Activated CD4-positive, alpha-beta memory T cell treated with anti-CD3 and anti-CD28 coated beads, Interleukin-2, amount 10 ng/mL, durations not matched to agents 7 days and 5 days (primary cell): ENCODE measurements around the gene PLA2G4F. TPM values are rescaled to one million over a fixed set of nuclear protein-coding genes. Genes with fewer than 3 reads are reported as not detected.

Experiments used
- CTCF ChIA-PET: fragments of 350-600 bp; sonication (Branson Sonifier 250); formaldehyde crosslinking; loops from one replicate; lab custom pipeline; 2021; ENCODE audit warnings: antibody characterized with exemption, inconsistent platforms; lab: Charles Lee
- POLR2A ChIA-PET: fragments of 350-600 bp; sonication (Branson Sonifier 250); formaldehyde crosslinking; loops from one replicate; lab custom pipeline; 2021; ENCODE audit warnings: antibody characterized with exemption; lab: Charles Lee
- DNase-seq: peaks from one replicate; pipeline ENCODE4 v3.0.0-alpha.2; 2020
- H3K27ac Mint-ChIP-seq: one replicate; pipeline ENCODE4 v1.8.0; 2021; ENCODE audit warnings: mild to moderate bottlenecking, mixed read lengths
- H3K27me3 Mint-ChIP-seq: one replicate; pipeline ENCODE4 v1.8.0; 2021; ENCODE audit warnings: mixed read lengths
- H3K36me3 Mint-ChIP-seq: one replicate; pipeline ENCODE4 v1.8.0; 2021; ENCODE audit warnings: low read depth, mixed read lengths
- H3K4me1 Mint-ChIP-seq: one replicate; pipeline ENCODE4 v1.8.0; 2021; ENCODE audit warnings: mixed read lengths
- H3K4me3 Mint-ChIP-seq: one replicate; pipeline ENCODE4 v1.8.0; 2021; ENCODE audit warnings: mild to moderate bottlenecking, mixed read lengths
- H3K9me3 Mint-ChIP-seq: one replicate; pipeline ENCODE4 v1.8.0; 2021; ENCODE audit warnings: mixed read lengths
- total RNA-seq, 2 experiments: library from RNA; stranded (reverse); gene quantifications; one replicate each; pipeline ENCODE4 v1.2.3, GENCODE V29; 2021

The PLA2G4F gene
- total RNA-seq, 2 experiments from 2014 or later, result not detected

- H3K9me3 Mint-ChIP-seq, result no peaks in the 10 kb centered on the region
- no peak for DNase-seq
- ChIA-PET POLR2A (no interaction called here), CTCF (interaction anchor here (0.6 to 1.3 kb wide), 3 partner anchors 15 to 130 kb away, joined by 3 to 5 read pairs (median 3); no protein-coding TSS in a partner anchor)
- peaks cover 21% of the 10 kb centered on the region for H3K27me3 Mint-ChIP-seq
- no peaks in the 10 kb centered on the region for H3K36me3 Mint-ChIP-seq
- no peak overlapping the region for H3K4me3 Mint-ChIP-seq
- H3K4me1 Mint-ChIP-seq, result peaks cover 5% of the 10 kb centered on the region
- H3K27ac Mint-ChIP-seq, result no peak overlapping the region
Measured at GRCh38 chr15:42131826-42132806, 24.3 kb downstream of the PLA2G4F start.

GRCh38 chr15:42131006-42131405 is 25.4 kb downstream of the PLA2G4F start:
- peaks cover 17% of the 10 kb centered on the region for H3K27me3 Mint-ChIP-seq
- no peaks in the 10 kb centered on the region for H3K9me3 Mint-ChIP-seq
- DNase-seq, result no peak
- H3K27ac Mint-ChIP-seq, result no peak overlapping the region
- ChIA-PET POLR2A (no interaction called here), CTCF (no interaction called here)
- H3K36me3 Mint-ChIP-seq, result no peaks in the 10 kb centered on the region
- H3K4me1 Mint-ChIP-seq, result peaks cover 5% of the 10 kb centered on the region
- H3K4me3 Mint-ChIP-seq, result no peak overlapping the region

- no peaks in the 10 kb centered on the region for H3K36me3 Mint-ChIP-seq
- H3K4me3 Mint-ChIP-seq, result no peak overlapping the region
- H3K27me3 Mint-ChIP-seq, result peaks cover 18% of the 10 kb centered on the region
- H3K27ac Mint-ChIP-seq, result no peak overlapping the region
- peaks cover 2% of the 10 kb centered on the region for H3K4me1 Mint-ChIP-seq
- H3K9me3 Mint-ChIP-seq, result no peaks in the 10 kb centered on the region
- ChIA-PET CTCF (interaction anchor here (0.6 to 1.2 kb wide), 2 partner anchors 9 to 14 kb away, joined by 3 to 4 read pairs; no protein-coding TSS in a partner anchor), POLR2A (no interaction called here)
- no peak for DNase-seq
Measured at GRCh38 chr15:42130246-42130986, 26.0 kb downstream of the PLA2G4F start.

- H3K27me3 Mint-ChIP-seq, result peaks cover 25% of the 10 kb centered on the region
- no peak for DNase-seq
- H3K27ac Mint-ChIP-seq, result no peak overlapping the region
- no peaks in the 10 kb centered on the region for H3K9me3 Mint-ChIP-seq
- H3K36me3 Mint-ChIP-seq, result no peaks in the 10 kb centered on the region
- POLR2A ChIA-PET, result no interaction called here
- peaks cover 2% of the 10 kb centered on the region for H3K4me1 Mint-ChIP-seq
- CTCF ChIA-PET, result interaction anchor here (1.2 kb wide), 1 partner anchor 10 kb away, joined by 4 read pairs; no protein-coding TSS in a partner anchor
- H3K4me3 Mint-ChIP-seq, result no peak overlapping the region
Measured at GRCh38 chr15:42129364-42129763, 27.1 kb downstream of the PLA2G4F start.

GRCh38 chr15:42128476-42128875 is 28.0 kb downstream of the PLA2G4F start:
- peaks cover 28% of the 10 kb centered on the region for H3K27me3 Mint-ChIP-seq
- H3K9me3 Mint-ChIP-seq, result no peaks in the 10 kb centered on the region
- no peak overlapping the region for H3K27ac Mint-ChIP-seq
- POLR2A ChIA-PET, result no interaction called here
- peaks cover 2% of the 10 kb centered on the region for H3K4me1 Mint-ChIP-seq
- DNase-seq, result no peak
- CTCF ChIA-PET, result interaction anchor here (2.1 kb wide), 1 partner anchor 10 kb away, joined by 6 read pairs; no protein-coding TSS in a partner anchor
- no peak overlapping the region for H3K4me3 Mint-ChIP-seq
- no peaks in the 10 kb centered on the region for H3K36me3 Mint-ChIP-seq

GRCh38 chr15:42123546-42123945 is 32.9 kb downstream of the PLA2G4F start:
- ChIA-PET POLR2A (no interaction called here), CTCF (no interaction called here)
- peaks cover 6% of the 10 kb centered on the region for H3K4me1 Mint-ChIP-seq
- no peaks in the 10 kb centered on the region for H3K9me3 Mint-ChIP-seq
- no peaks in the 10 kb centered on the region for H3K36me3 Mint-ChIP-seq
- no peak for DNase-seq
- H3K27ac Mint-ChIP-seq, result no peak overlapping the region
- peaks cover 19% of the 10 kb centered on the region for H3K27me3 Mint-ChIP-seq
- H3K4me3 Mint-ChIP-seq, result no peak overlapping the region

- H3K4me1 Mint-ChIP-seq, result peaks cover 7% of the 10 kb centered on the region
- POLR2A ChIA-PET, result no interaction called here
- no peak overlapping the region for H3K4me3 Mint-ChIP-seq
- no peak for DNase-seq
- no peak overlapping the region for H3K27ac Mint-ChIP-seq
- H3K27me3 Mint-ChIP-seq, result peaks cover 13% of the 10 kb centered on the region
- CTCF ChIA-PET, result no interaction called here
- H3K36me3 Mint-ChIP-seq, result no peaks in the 10 kb centered on the region
- no peaks in the 10 kb centered on the region for H3K9me3 Mint-ChIP-seq
Measured at GRCh38 chr15:42121682-42122081, 34.8 kb downstream of the PLA2G4F start.

- Mint-ChIP-seq H3K9me3 (no peaks in the 10 kb centered on the region), H3K36me3 (no peaks in the 10 kb centered on the region), H3K27ac (no peak overlapping the region), H3K27me3 (peaks cover 15% of the 10 kb centered on the region), H3K4me3 (no peak overlapping the region), H3K4me1 (peaks cover 7% of the 10 kb centered on the region)
- DNase-seq, result no peak
- ChIA-PET POLR2A (no interaction called here), CTCF (no interaction called here)
Measured at GRCh38 chr15:42121021-42121420, 35.4 kb downstream of the PLA2G4F start.

GRCh38 chr15:42120285-42120684 is 36.2 kb downstream of the PLA2G4F start:
- CTCF ChIA-PET, result no interaction called here
- Mint-ChIP-seq H3K27me3 (peaks cover 16% of the 10 kb centered on the region), H3K4me1 (peaks cover 7% of the 10 kb centered on the region), H3K9me3 (no peaks in the 10 kb centered on the region), H3K27ac (no peak overlapping the region), H3K4me3 (no peak overlapping the region), H3K36me3 (no peaks in the 10 kb centered on the region)
- DNase-seq, result no peak
- POLR2A ChIA-PET, result no interaction called here

GRCh38 chr15:42119446-42119760 is 37.0 kb downstream of the PLA2G4F start:
- Mint-ChIP-seq H3K36me3 (no peaks in the 10 kb centered on the region), H3K4me3 (no peak overlapping the region), H3K27me3 (peaks cover 15% of the 10 kb centered on the region), H3K27ac (no peak overlapping the region), H3K9me3 (no peaks in the 10 kb centered on the region), H3K4me1 (peaks cover 7% of the 10 kb centered on the region)
- no peak for DNase-seq
- POLR2A ChIA-PET, result no interaction called here
- CTCF ChIA-PET, result interaction anchor here (0.5 to 0.9 kb wide), 3 partner anchors 18 to 159 kb away, joined by 3 to 5 read pairs (median 4); no protein-coding TSS in a partner anchor

GRCh38 chr15:42118650-42119445 is 37.6 kb downstream of the PLA2G4F start:
- Mint-ChIP-seq H3K36me3 (no peaks in the 10 kb centered on the region), H3K9me3 (no peaks in the 10 kb centered on the region), H3K27me3 (peaks cover 13% of the 10 kb centered on the region), H3K4me1 (peaks cover 7% of the 10 kb centered on the region), H3K27ac (no peak overlapping the region), H3K4me3 (no peak overlapping the region)
- ChIA-PET POLR2A (interaction anchor here (0.6 to 0.7 kb wide), 2 partner anchors 67 to 1315 kb away, joined by 3 to 4 read pairs; no protein-coding TSS in a partner anchor), CTCF (interaction anchor here (0.5 to 1.2 kb wide), 5 partner anchors 9 to 159 kb away, joined by 3 to 9 read pairs (median 4); no protein-coding TSS in a partner anchor)
- DNase-seq, result no peak

GRCh38 chr15:42111924-42112323 is 44.5 kb downstream of the PLA2G4F start:
- POLR2A ChIA-PET, result no interaction called here
- Mint-ChIP-seq H3K4me1 (peaks cover 28% of the 10 kb centered on the region), H3K4me3 (no peak overlapping the region), H3K9me3 (no peaks in the 10 kb centered on the region), H3K27ac (no peak overlapping the region), H3K27me3 (peaks cover 27% of the 10 kb centered on the region), H3K36me3 (peaks cover 2% of the 10 kb centered on the region)
- CTCF ChIA-PET, result interaction anchor here (0.7 to 1.6 kb wide), 3 partner anchors 11 to 1113 kb away, joined by 3 read pairs; no protein-coding TSS in a partner anchor
- no peak for DNase-seq
